ENCODE data around the gene KYNU. TPM values are rescaled to one million over a fixed set of nuclear protein-coding genes. Genes with fewer than 3 reads are reported as not detected.
"Not testable (repeated sequence)": the region's sequence is repeated elsewhere in the genome, so short reads cannot be mapped to it uniquely, and the experiment has no call there.

The KYNU gene
- total RNA-seq, 2 experiments from 2014 or later, result not detected

DNA sequence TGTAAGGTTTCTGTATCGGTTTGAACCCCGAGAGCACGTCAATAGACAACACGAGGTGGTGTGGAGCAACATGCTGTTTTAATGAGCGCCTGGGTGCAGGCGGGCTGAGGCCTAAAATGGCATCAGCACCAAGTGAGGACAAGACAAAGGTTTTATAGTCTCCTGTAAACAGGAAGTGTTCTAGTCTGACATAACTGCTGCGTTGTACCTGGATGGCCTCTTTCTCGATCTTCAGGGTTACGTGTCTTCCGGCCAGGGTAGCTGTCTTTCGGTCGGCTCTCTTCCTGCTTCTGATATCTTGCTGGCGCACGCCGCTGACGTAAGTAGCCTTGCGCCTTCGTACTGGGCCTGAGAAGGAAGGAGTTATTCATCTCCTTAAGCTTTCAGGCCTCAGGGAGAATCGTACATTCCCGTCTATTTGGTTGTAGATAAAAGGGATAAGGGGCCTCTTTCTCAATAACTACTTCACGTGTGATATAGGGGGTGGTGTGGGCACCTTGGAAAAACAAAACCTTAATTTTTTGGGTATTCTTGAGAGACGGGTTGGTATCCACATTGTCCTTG is 53.5 kb downstream of the KYNU start:
- no peak overlapping the region for H3K27ac Mint-ChIP-seq
- ATAC-seq, result no peak
- ChIA-PET CTCF (no interaction called here), POLR2A (no interaction called here)
- peaks cover 4% of the 10 kb centered on the region for H3K27me3 Mint-ChIP-seq
- no peaks in the 10 kb centered on the region for H3K4me1 Mint-ChIP-seq
- DNase-seq, result no peak
- intact Hi-C loops (cut with DNase I, micrococcal nuclease), result no loop called here
- no peaks in the 10 kb centered on the region for H3K36me3 Mint-ChIP-seq (ENCODE audit: low read depth)
- no peaks in the 10 kb centered on the region for H3K9me3 Mint-ChIP-seq (ENCODE audit: low read depth)
- no peak overlapping the region for H3K4me3 Mint-ChIP-seq

DNA sequence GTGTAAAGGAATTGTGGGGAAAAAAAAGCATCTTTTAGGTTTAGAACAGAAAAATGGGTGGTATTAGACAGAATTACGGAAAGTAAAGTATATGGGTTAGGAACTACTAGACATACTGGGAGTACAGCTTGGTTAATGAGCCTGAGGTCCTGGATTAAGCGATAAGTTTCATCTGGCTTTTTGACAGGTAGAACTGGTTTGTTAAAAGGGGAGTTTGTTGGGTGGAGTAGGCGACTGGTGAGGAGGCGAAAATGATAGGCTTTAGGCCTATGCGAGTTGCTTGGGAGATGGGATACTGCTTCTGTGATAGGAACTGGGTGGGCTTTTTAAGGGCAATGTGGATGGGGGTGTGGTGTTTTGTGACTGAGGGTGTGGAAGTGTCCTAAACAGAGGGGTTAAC is 56.5 kb downstream of the KYNU start:
- Mint-ChIP-seq H3K27me3 (no peaks in the 10 kb centered on the region), H3K27ac (no peak overlapping the region), H3K4me1 (no peaks in the 10 kb centered on the region), H3K36me3 (ENCODE audit: low read depth) (no peaks in the 10 kb centered on the region), H3K9me3 (ENCODE audit: low read depth) (no peaks in the 10 kb centered on the region), H3K4me3 (no peak overlapping the region)
- no peak for DNase-seq
- no peak for ATAC-seq
- ChIA-PET POLR2A (no interaction called here), CTCF (interaction anchor here (0.9 kb wide), 1 partner anchor 485 kb away, joined by 3 read pairs; no protein-coding TSS in a partner anchor)
- intact Hi-C loops (cut with DNase I, micrococcal nuclease), result no loop called here

DNA sequence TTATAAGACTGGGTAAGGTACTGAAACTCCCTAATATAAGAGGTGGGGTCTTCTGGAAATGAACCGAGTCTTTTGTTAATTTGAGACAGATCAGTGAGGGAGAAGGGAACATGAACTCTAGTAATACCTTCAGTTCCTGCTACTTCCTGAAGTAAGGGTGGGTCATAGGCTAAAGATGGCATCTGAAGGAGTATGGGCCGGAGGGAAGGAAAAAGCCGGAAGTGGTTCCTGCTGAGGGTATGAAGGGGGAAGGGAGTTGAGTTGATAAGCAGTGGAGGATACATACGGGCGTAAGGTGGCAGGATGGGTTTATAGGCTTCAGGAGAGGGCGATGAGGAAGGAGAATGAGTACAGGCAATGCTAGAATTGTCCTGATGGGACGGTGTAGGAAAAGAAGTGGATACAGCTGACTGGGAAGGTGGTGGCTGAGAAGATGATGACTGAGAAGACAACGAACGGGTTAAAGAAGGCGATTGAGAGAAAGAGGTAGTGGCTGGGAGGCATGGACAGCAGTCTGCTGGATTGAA is 58.2 kb downstream of the KYNU start:
- CTCF ChIA-PET, result no interaction called here
- H3K27me3 Mint-ChIP-seq, result no peaks in the 10 kb centered on the region
- H3K4me3 Mint-ChIP-seq, result no peak overlapping the region
- H3K36me3 Mint-ChIP-seq (ENCODE audit: low read depth), result no peaks in the 10 kb centered on the region
- no peaks in the 10 kb centered on the region for H3K4me1 Mint-ChIP-seq
- no peaks in the 10 kb centered on the region for H3K9me3 Mint-ChIP-seq (ENCODE audit: low read depth)
- no peak overlapping the region for H3K27ac Mint-ChIP-seq
- POLR2A ChIA-PET, result no interaction called here
- ATAC-seq (no peak), DNase-seq (no peak)
- intact Hi-C loops (cut with DNase I, micrococcal nuclease), result no loop called here

DNA sequence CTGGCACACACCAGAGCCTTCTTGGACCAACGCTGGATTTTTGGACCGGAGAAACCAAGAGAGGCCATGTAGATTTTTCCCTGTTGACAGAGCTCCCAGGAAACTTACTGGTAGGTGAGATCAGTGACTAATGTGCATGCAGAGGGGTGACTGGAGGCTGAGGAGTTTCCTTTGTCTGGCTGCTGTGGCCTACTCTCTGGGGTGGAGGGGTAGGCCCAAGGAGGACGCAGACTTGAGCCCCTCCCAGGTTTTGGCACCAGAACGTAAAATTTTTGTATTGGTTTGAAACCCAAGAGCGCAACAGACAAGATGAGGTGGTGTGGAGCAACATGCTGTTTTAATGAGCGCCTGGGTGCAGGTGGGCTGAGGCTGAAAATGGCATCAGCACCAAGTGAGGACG is 59.2 kb downstream of the KYNU start:
- Mint-ChIP-seq H3K4me1 (no peaks in the 10 kb centered on the region), H3K4me3 (no peak overlapping the region), H3K9me3 (ENCODE audit: low read depth) (no peaks in the 10 kb centered on the region), H3K36me3 (ENCODE audit: low read depth) (no peaks in the 10 kb centered on the region), H3K27ac (no peak overlapping the region), H3K27me3 (no peaks in the 10 kb centered on the region)
- DNase-seq, result no peak
- POLR2A ChIA-PET, result no interaction called here
- ATAC-seq, result no peak
- intact Hi-C loops (cut with DNase I, micrococcal nuclease), result no loop called here
- CTCF ChIA-PET, result no interaction called here

DNA sequence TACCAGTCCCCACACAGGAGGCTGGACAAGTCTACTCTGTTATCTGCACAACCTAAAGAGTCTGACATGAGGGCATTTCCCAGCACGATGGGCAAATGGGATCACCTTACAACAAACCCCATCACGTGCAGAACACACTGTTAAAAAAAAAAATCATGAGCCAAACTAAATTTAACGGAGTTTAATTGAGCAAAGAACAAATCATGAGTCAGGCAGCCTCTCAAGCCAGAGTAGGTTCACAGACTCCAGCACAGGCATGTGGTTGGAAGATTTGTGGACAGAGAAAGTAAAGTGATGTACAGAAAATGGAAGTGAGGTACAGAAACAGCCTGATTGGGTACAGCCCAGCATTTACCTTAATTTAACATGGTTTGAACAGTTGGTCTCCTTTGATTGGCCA is 59.9 kb downstream of the KYNU start:
- Mint-ChIP-seq H3K9me3 (ENCODE audit: low read depth) (no peaks in the 10 kb centered on the region), H3K27me3 (no peaks in the 10 kb centered on the region), H3K4me1 (no peaks in the 10 kb centered on the region), H3K36me3 (ENCODE audit: low read depth) (no peaks in the 10 kb centered on the region), H3K4me3 (no peak overlapping the region), H3K27ac (no peak overlapping the region)
- DNase-seq, result no peak
- CTCF ChIA-PET, result no interaction called here
- POLR2A ChIA-PET, result no interaction called here
- ATAC-seq, result no peak
- intact Hi-C loops (cut with DNase I, micrococcal nuclease), result no loop called here

DNA sequence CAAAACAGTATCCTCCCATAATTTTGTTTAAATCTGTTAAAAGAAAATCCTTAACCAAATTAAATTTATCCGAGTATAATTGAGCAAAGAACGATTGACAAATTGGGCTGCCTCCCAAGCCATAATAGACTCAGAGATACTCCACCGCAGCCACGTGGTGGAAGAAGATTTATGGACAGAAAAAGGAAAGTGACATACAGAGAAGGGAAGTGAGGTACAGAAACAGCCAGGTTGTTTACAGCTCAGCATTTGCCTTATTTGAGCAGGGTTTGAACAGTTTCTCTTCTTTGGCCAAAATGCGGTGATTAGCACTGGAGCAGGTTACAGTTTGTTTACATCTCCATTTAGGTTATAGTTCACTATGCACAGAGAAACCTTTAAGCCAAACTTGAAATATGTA is 60.8 kb downstream of the KYNU start:
- DNase-seq (no peak), ATAC-seq (no peak)
- POLR2A ChIA-PET, result no interaction called here
- Mint-ChIP-seq H3K9me3 (ENCODE audit: low read depth) (no peaks in the 10 kb centered on the region), H3K27me3 (peaks cover 2% of the 10 kb centered on the region), H3K27ac (no peak overlapping the region), H3K36me3 (ENCODE audit: low read depth) (no peaks in the 10 kb centered on the region), H3K4me3 (no peak overlapping the region), H3K4me1 (no peaks in the 10 kb centered on the region)
- CTCF ChIA-PET, result interaction anchor here (0.7 kb wide), 1 partner anchor 1479 kb away, joined by 3 read pairs; no protein-coding TSS in a partner anchor
- intact Hi-C loops (cut with DNase I, micrococcal nuclease), result no loop called here

DNA sequence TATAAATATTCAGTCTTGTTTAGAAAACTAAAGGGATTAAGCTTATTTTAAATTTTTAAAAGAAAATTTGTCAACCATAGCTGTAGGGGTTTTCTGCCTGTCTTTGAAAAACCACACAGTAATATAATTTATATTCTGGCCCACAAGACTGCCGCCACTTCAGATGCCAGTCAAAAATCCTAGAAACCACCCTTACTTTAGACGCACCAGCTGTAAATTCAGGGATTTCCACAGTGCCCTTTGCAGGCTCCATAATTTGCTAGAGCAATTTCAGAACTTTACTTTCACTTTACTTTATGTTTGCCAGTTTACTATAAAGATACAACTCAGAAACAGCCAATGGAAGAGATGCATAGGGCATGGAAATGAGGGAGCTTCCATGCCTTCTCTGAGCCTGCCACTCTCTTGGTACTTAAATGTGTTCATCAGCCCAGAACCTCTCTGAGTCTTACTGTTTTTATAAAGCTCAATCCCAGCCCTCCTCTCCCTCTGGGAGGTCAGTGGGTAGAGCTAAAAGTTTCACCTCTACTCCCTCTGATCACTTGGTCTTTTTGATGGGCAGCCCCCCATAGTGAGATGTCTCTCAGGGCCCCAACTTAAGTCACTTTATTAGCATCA is 63.3 kb downstream of the KYNU start:
- intact Hi-C loops (cut with DNase I, micrococcal nuclease), result no loop called here
- no peaks in the 10 kb centered on the region for H3K36me3 Mint-ChIP-seq (ENCODE audit: low read depth)
- H3K9me3 Mint-ChIP-seq (ENCODE audit: low read depth), result no peaks in the 10 kb centered on the region
- no peak overlapping the region for H3K4me3 Mint-ChIP-seq
- H3K27me3 Mint-ChIP-seq, result peaks cover 2% of the 10 kb centered on the region
- H3K27ac Mint-ChIP-seq, result no peak overlapping the region
- no peaks in the 10 kb centered on the region for H3K4me1 Mint-ChIP-seq
- ATAC-seq (no peak), DNase-seq (no peak)
- ChIA-PET CTCF (interaction anchor here (1.0 kb wide), 1 partner anchor 40 kb away, joined by 3 read pairs; no protein-coding TSS in a partner anchor), POLR2A (no interaction called here)

DNA sequence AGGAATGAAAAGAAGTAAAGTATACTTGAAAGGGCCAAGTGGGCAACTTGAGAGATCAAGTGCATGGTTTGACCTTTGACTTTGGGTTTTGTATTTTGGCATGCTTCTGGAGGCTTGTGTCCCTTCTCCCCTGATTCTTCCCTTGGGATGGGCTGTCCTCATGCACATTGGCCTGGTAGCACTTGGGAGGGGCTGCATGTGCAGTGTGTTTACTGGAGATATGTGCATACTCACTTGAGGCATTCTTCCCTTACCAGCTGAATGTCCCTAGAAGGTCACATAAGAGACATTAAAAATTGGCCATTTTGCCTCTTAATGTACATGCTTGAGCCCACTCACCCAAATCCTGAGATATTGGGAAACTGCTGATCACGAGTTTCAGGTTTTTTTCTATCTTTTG is 65.2 kb downstream of the KYNU start:
- Mint-ChIP-seq H3K36me3 (ENCODE audit: low read depth) (no peaks in the 10 kb centered on the region), H3K27me3 (peaks cover 2% of the 10 kb centered on the region), H3K4me1 (no peaks in the 10 kb centered on the region), H3K4me3 (no peak overlapping the region), H3K9me3 (ENCODE audit: low read depth) (no peaks in the 10 kb centered on the region), H3K27ac (no peak overlapping the region)
- intact Hi-C loops (cut with DNase I, micrococcal nuclease), result no loop called here
- no peak for ATAC-seq
- ChIA-PET POLR2A (no interaction called here), CTCF (no interaction called here)
- DNase-seq, result no peak

DNA sequence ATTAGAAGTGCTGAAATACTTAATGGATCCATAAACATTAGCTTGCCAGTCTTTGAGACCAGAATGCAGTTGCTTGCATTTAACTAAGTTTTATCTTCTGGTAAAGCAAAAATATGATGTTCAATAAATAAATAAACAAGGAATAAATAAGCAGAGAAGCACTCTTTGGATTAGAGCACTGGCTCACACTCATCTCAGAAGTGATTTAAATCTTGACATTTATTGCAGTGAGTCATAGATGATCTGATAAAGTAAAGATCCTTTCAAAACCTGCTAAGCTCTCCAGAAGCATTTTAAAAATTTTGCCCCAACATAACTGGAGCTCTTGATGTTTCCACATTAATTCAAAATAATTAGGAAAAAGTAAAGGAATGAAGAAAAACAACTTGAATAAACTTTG is 66.8 kb downstream of the KYNU start:
- Mint-ChIP-seq H3K27me3 (peaks cover 5% of the 10 kb centered on the region), H3K36me3 (ENCODE audit: low read depth) (no peaks in the 10 kb centered on the region), H3K4me1 (no peaks in the 10 kb centered on the region), H3K4me3 (no peak overlapping the region), H3K27ac (no peak overlapping the region), H3K9me3 (ENCODE audit: low read depth) (no peaks in the 10 kb centered on the region)
- ChIA-PET POLR2A (no interaction called here), CTCF (no interaction called here)
- no peak for DNase-seq
- intact Hi-C loops (cut with DNase I, micrococcal nuclease), result no loop called here
- no peak for ATAC-seq

DNA sequence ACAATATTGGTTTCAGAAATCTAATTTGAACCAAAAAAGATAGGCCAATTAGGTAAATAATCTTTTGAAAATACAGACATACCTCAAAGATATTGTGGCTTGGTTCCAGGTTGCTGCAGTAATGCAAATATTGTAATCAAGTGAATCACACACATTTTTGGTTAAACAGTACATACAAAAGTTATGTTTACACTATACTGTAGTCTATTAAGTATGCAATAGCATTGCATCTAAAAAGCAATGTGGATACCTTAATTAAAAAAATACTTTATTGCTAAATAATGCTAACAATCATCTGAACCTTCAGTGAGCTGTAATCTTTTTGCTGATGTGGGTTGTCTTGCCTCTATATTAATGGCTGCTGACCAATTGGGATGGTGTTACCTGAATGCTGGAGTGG is 67.3 kb downstream of the KYNU start:
- Mint-ChIP-seq H3K27me3 (peaks cover 5% of the 10 kb centered on the region), H3K9me3 (ENCODE audit: low read depth) (no peaks in the 10 kb centered on the region), H3K4me1 (no peaks in the 10 kb centered on the region), H3K36me3 (ENCODE audit: low read depth) (no peaks in the 10 kb centered on the region), H3K27ac (no peak overlapping the region), H3K4me3 (no peak overlapping the region)
- DNase-seq, result no peak
- intact Hi-C loops (cut with DNase I, micrococcal nuclease), result no loop called here
- ChIA-PET POLR2A (no interaction called here), CTCF (interaction anchor here (1.2 kb wide), 1 partner anchor 15 kb away, joined by 3 read pairs; no protein-coding TSS in a partner anchor)
- no peak for ATAC-seq

DNA sequence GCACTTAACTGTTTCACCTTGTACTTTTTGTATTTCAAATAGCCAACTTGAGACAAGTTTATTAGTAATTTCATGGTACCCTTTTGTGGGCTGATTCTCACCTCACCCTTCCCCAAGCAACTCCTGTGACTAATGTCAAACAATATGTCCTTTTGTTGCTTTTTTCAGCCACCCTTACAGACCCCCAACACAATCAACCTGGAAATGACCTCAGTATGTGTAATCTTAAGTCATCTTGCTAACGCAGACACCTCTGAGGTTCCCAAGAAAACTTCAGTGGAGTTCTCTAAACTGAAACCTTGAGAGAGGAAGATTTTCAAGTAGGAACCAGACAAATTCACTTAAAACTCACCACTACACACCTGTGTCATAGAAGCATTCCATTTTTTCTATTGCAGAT is 69.5 kb downstream of the KYNU start:
- ChIA-PET POLR2A (no interaction called here), CTCF (no interaction called here)
- no peak for ATAC-seq

DNA sequence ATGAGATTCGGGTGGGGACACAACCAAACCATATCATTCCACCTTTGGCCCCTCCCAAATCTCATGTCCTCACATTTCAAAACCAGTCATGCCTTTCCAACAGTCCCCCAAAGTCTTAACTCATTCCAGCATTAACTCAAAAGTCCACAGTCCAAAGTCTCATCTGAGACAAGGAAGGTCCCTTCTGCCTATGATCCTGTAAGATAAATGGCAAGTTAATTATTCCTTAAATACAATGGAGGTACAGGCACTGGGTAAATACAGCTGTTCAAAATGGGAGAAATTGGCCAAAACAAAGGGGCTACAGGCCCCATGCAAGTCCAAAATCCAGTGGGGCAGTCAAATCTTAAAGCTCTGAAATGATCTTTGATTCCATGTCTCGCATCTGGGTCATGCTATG is 71.3 kb downstream of the KYNU start:
- not testable (repeated sequence) for H3K27me3 Mint-ChIP-seq; H3K36me3 Mint-ChIP-seq (ENCODE audit: low read depth); H3K4me3 Mint-ChIP-seq

More for the DNA sequence above, 69.5 kb downstream of the KYNU start:
- peaks cover 2% of the 10 kb centered on the region for H3K9me3 Mint-ChIP-seq (ENCODE audit: low read depth)
- H3K4me3 Mint-ChIP-seq, result no peak overlapping the region
- H3K27me3 Mint-ChIP-seq, result peaks cover 5% of the 10 kb centered on the region
- intact Hi-C loops (cut with DNase I, micrococcal nuclease), result no loop called here
- H3K27ac Mint-ChIP-seq, result no peak overlapping the region
- H3K36me3 Mint-ChIP-seq (ENCODE audit: low read depth), result no peaks in the 10 kb centered on the region
- no peaks in the 10 kb centered on the region for H3K4me1 Mint-ChIP-seq
- no peak for DNase-seq

More for the DNA sequence above, 71.3 kb downstream of the KYNU start:
- H3K9me3 Mint-ChIP-seq (ENCODE audit: low read depth); H3K4me1 Mint-ChIP-seq; H3K27ac Mint-ChIP-seq; ATAC-seq; CTCF ChIA-PET; intact Hi-C loops (cut with DNase I, micrococcal nuclease); DNase-seq; POLR2A ChIA-PET: not testable (repeated sequence)
